B cell (primary cell): ENCODE measurements around the gene ZNF358. TPM values are rescaled to one million over a fixed set of nuclear protein-coding genes. Genes with fewer than 3 reads are reported as not detected.

Experiments
- ATAC-seq: fragments of 200-7000 bp; cut with Tn5 transposase; one replicate; pipeline ENCODE4 v1.10.0; 2021; ENCODE audit warnings: low read depth, mild to moderate bottlenecking, moderate number of reproducible peaks, moderate library complexity
- CTCF ChIA-PET: fragments of 350-600 bp; sonication (Branson Sonifier 250); formaldehyde crosslinking; loops from one replicate; lab custom pipeline; 2021; ENCODE audit warnings: antibody characterized with exemption, inconsistent platforms; lab: Charles Lee
- POLR2A ChIA-PET: fragments of 350-600 bp; sonication (Branson Sonifier 250); formaldehyde crosslinking; loops from one replicate; lab custom pipeline; 2021; ENCODE audit warnings: antibody characterized with exemption; lab: Charles Lee
- DNase-seq: peaks from one replicate; pipeline ENCODE4 v3.0.0; 2013
- H2AFZ ChIP-seq: 2 replicates; pipeline ENCODE4 v1.6.1; 2012; ENCODE audit warnings: mild to moderate bottlenecking, low read depth, low read length; ENCODE audit not compliant: insufficient read depth, poor library complexity, severe bottlenecking
- H3K27ac ChIP-seq, 2 donors: 1 replicate in 1 of 2; 2 replicates in 1 of 2; pipeline ENCODE4 v1.5.1; 2012 to 2013; ENCODE audit warnings: low read length in 2 of 2, mild to moderate bottlenecking in 2 of 2, moderate library complexity in 1 of 2
- H3K27me3 ChIP-seq, 4 experiments: fragments of 200-600 bp in 1 of 4; sonication (generic) in 1 of 4; replicated peaks in 1 of 4; 1 replicate in 2 of 4; 2 replicates in 2 of 4; pipeline versions ENCODE4 v1.6.1 to v1.7.0; 2013 to 2016; ENCODE audit warnings: low read length in 3 of 4, mild to moderate bottlenecking in 2 of 4, mixed read lengths in 1 of 4, moderate library complexity in 1 of 4; ENCODE audit not compliant: insufficient read depth in 4 of 4, control insufficient read depth in 3 of 4; ENCODE audit errors: control extremely low read depth in 1 of 4
- H3K36me3 ChIP-seq, 2 experiments: replicated peaks in 1 of 2; 1 replicate in 1 of 2; 2 replicates in 1 of 2; pipeline versions ENCODE4 v1.6.1 to v1.7.1; 2013; ENCODE audit warnings: low read length in 1 of 2; ENCODE audit not compliant: insufficient read depth in 2 of 2, control insufficient read depth in 1 of 2; ENCODE audit errors: control extremely low read depth in 1 of 2, extremely low read depth in 1 of 2
- H3K4me1 ChIP-seq, 2 donors: fragments of 200-600 bp in 1 of 2; sonication (generic) in 1 of 2; 1 replicate in 1 of 2; 2 replicates in 1 of 2; pipeline versions ENCODE4 v1.5.1 to v1.6.1; 2013 to 2017; ENCODE audit warnings: low read length in 2 of 2; ENCODE audit not compliant: control insufficient read depth in 2 of 2, insufficient read depth in 2 of 2
- H3K4me2 ChIP-seq: replicated peaks from 2 replicates; pipeline ENCODE3; 2012; ENCODE audit warnings: mild to moderate bottlenecking, low read depth, low read length; ENCODE audit not compliant: poor library complexity, severe bottlenecking
- H3K4me3 ChIP-seq, 5 experiments: fragments of 200-600 bp in 1 of 5; sonication (generic) in 1 of 5; 1 replicate in 3 of 5; 2 replicates in 2 of 5; pipeline versions ENCODE4 v1.5.1 to v1.7.0; 2011 to 2016; ENCODE audit warnings: low read length in 4 of 5, mild to moderate bottlenecking in 4 of 5, low read depth in 2 of 5, control low read depth in 1 of 5, moderate library complexity in 1 of 5; ENCODE audit not compliant: insufficient read depth in 1 of 5; ENCODE audit errors: control extremely low read depth in 1 of 5, extremely low read depth in 1 of 5
- H3K79me2 ChIP-seq: fragments of 200-600 bp; sonication (generic); one replicate; pipeline ENCODE4 v1.6.0; 2016; ENCODE audit warnings: low read length; ENCODE audit not compliant: control insufficient read depth, insufficient read depth
- H3K9ac ChIP-seq: fragments of 200-600 bp; sonication (generic); 2 replicates; pipeline ENCODE4 v1.6.1; 2017; ENCODE audit warnings: mild to moderate bottlenecking, low read length, moderate library complexity
- H3K9me3 ChIP-seq, 3 donors: one replicate each; pipeline versions ENCODE4 v1.6.1 to v1.7.1; 2013; ENCODE audit warnings: low read length in 2 of 3; ENCODE audit not compliant: control insufficient read depth in 2 of 3, insufficient read depth in 1 of 3; ENCODE audit errors: control extremely low read depth in 1 of 3
- H4K20me1 ChIP-seq: 2 replicates; pipeline ENCODE4 v1.6.0; 2012; ENCODE audit warnings: mild to moderate bottlenecking, low read length; ENCODE audit not compliant: insufficient read depth, control insufficient read depth, poor library complexity, severe bottlenecking
- H3K27ac Mint-ChIP-seq: one replicate; pipeline ENCODE4 v1.8.0; 2021; ENCODE audit warnings: mixed read lengths
- H3K27me3 Mint-ChIP-seq: one replicate; pipeline ENCODE4 v1.8.0; 2021; ENCODE audit warnings: mixed read lengths
- H3K4me1 Mint-ChIP-seq: one replicate; pipeline ENCODE4 v1.8.0; 2021; ENCODE audit warnings: mixed read lengths
- H3K4me3 Mint-ChIP-seq: one replicate; pipeline ENCODE4 v1.8.0; 2021; ENCODE audit warnings: mixed read lengths
- H3K9me3 Mint-ChIP-seq: one replicate; pipeline ENCODE4 v1.8.0; 2022; ENCODE audit warnings: mixed read lengths; ENCODE audit not compliant: insufficient read depth
- EZH2 ChIP-seq: IDR thresholded peaks from 2 replicates; pipeline ENCODE4 v1.6.1; 2012; ENCODE audit warnings: borderline replicate concordance, low read depth, mild to moderate bottlenecking, moderate library complexity, low read length; ENCODE audit not compliant: insufficient read depth, poor library complexity, severe bottlenecking
- WGBS: methylation state at CpG from one replicate; pipeline ENCODE4 v1.1.5; 2013; ENCODE audit warnings: missing lambda C conversion rate; ENCODE audit not compliant: insufficient coverage; 5-methylcytosine and 5-hydroxymethylcytosine counted together
- intact Hi-C: fragments of 100-400 bp; cut with micrococcal nuclease; formaldehyde crosslinking; loops from one replicate; pipeline ENCODE4 v1.10.0; 2022
- polyA plus RNA-seq: library from polyadenylated mRNA; depleted of rRNA; stranded (reverse); fragments of >200 nt; gene quantifications from 2 replicates; pipeline ENCODE4 v1.2.3, GENCODE V29; 2012
- total RNA-seq, 2 donors: library from RNA; stranded (reverse); fragments of 120-200 nt in 1 of 2; gene quantifications; 1 replicate in 1 of 2; 2 replicates in 1 of 2; pipeline versions ENCODE4 v1.2.3 to v1.2.4, GENCODE V29; 2013 to 2022
- TF ChIP-seq, protein P1 (sequence below): fragments of 200-600 bp; IDR thresholded peaks from one replicate; pipeline ENCODE4 v1.8.0; 2022; ENCODE audit warnings: antibody characterized with exemption, mild to moderate bottlenecking

Gene ZNF358
- total and polyA plus RNA-seq, 2 donors (not counting 1 experiment from before 2014, with no cell fraction given) = 8.5 to 17.5 TPM

- Histone ChIP-seq H3K4me2 (no peak overlapping the region), H3K4me3 (no peak overlapping the region), H3K4me1 (no peaks in the 10 kb centered on the region), H3K9ac (no peak overlapping the region), H2AFZ (no peak overlapping the region), H3K27ac (no peak overlapping the region), H3K36me3 (peaks cover 0 to 56% of the 10 kb centered on the region in 2 experiments), H3K79me2 (no peaks in the 10 kb centered on the region), H3K27me3 (no peaks in the 10 kb centered on the region), H4K20me1 (no peaks in the 10 kb centered on the region), H3K9me3 (peaks cover 0 to 13% (median 0%) of the 10 kb centered on the region in 3 donors)
- ChIA-PET POLR2A (no interaction called here), CTCF (no interaction called here)
- WGBS = 99% methylated on average over 54 of the region's 54 CpGs
- peak; percentile 9 for DNase-seq
- H3K4me1 Mint-ChIP-seq = no peaks in the 10 kb centered on the region
- H3K9me3 Mint-ChIP-seq = peaks cover 4% of the 10 kb centered on the region
- no peak for ATAC-seq
- H3K4me3 Mint-ChIP-seq = no peak overlapping the region
- no peak for TF ChIP-seq EZH2
- TF ChIP-seq, protein P1, sequence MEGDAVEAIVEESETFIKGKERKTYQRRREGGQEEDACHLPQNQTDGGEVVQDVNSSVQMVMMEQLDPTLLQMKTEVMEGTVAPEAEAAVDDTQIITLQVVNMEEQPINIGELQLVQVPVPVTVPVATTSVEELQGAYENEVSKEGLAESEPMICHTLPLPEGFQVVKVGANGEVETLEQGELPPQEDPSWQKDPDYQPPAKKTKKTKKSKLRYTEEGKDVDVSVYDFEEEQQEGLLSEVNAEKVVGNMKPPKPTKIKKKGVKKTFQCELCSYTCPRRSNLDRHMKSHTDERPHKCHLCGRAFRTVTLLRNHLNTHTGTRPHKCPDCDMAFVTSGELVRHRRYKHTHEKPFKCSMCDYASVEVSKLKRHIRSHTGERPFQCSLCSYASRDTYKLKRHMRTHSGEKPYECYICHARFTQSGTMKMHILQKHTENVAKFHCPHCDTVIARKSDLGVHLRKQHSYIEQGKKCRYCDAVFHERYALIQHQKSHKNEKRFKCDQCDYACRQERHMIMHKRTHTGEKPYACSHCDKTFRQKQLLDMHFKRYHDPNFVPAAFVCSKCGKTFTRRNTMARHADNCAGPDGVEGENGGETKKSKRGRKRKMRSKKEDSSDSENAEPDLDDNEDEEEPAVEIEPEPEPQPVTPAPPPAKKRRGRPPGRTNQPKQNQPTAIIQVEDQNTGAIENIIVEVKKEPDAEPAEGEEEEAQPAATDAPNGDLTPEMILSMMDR = no peak
- intact Hi-C loops = no loop called here
- no peak overlapping the region for H3K27ac Mint-ChIP-seq
- no peaks in the 10 kb centered on the region for H3K27me3 Mint-ChIP-seq
Observed at GRCh38 chr19:7556696-7557315, 40.9 kb downstream of the ZNF358 start.

DNA sequence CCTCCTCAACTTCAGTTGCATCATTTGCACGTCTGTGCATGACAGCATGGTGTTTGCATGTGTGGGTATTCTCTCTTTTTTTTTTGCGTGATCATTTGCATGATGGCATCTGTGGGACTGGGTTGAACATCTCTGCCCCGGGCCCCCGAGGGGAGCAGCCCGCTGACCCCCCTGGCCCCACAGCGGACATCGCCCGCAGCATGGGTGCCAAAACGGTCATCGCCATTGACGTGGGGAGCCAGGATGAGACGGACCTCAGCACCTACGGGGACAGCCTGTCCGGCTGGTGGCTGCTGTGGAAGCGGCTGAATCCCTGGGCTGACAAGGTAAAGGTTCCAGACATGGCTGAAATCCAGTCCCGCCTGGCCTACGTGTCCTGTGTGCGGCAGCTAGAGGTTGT lies 42.8 kb downstream of the ZNF358 start:
- ChIA-PET CTCF (interaction anchor here (0.7 kb wide), 1 partner anchor 432 kb away, joined by 3 read pairs; no protein-coding TSS in a partner anchor), POLR2A (no interaction called here)
- intact Hi-C loops = no loop called here

More for the DNA sequence above, 42.8 kb downstream of the ZNF358 start:
- no peak for DNase-seq
- H3K79me2 ChIP-seq = no peaks in the 10 kb centered on the region
- H3K9me3 ChIP-seq = peaks cover 0 to 13% (median 0%) of the 10 kb centered on the region in 3 donors
- no peak overlapping the region for H3K9ac ChIP-seq
- WGBS = 93% methylated on average over 16 of the region's 18 CpGs
- no peak overlapping the region for H2AFZ ChIP-seq
- H3K27ac ChIP-seq = no peak overlapping the region
- H3K4me2 ChIP-seq = no peak overlapping the region
- no peaks in the 10 kb centered on the region for H3K27me3 ChIP-seq
- Mint-ChIP-seq H3K27me3 (no peaks in the 10 kb centered on the region), H3K4me1 (no peaks in the 10 kb centered on the region), H3K9me3 (peaks cover 4% of the 10 kb centered on the region), H3K4me3 (no peak overlapping the region), H3K27ac (no peak overlapping the region)
- H4K20me1 ChIP-seq = no peaks in the 10 kb centered on the region
- TF ChIP-seq, protein P1 = no peak
- TF ChIP-seq EZH2 = no peak
- peaks cover 0 to 47% of the 10 kb centered on the region in 2 experiments for H3K36me3 ChIP-seq
- no peak for ATAC-seq
- no peak overlapping the region for H3K4me3 ChIP-seq
- no peaks in the 10 kb centered on the region for H3K4me1 ChIP-seq
